ENCODE data around the gene TECTA. TPM values are rescaled to one million over a fixed set of nuclear protein-coding genes. Genes with fewer than 3 reads are reported as not detected.

The TECTA gene
- total RNA-seq, 1 donor from 2014 or later, result 0.91 TPM

GRCh38 chr11:121213362-121213893 is 112.4 kb downstream of the TECTA start:
- no peaks in the 10 kb centered on the region for H3K4me1 Mint-ChIP-seq (ENCODE audit: low read depth, unreplicated experiment)

GRCh38 chr11:121214861-121215260 is 113.8 kb downstream of the TECTA start:
- H3K4me1 ChIP-seq (ENCODE audit: insufficient read depth, low read length), result no peaks in the 10 kb centered on the region
- no peak for FAIRE-seq

More at GRCh38 chr11:121213362-121213893, 112.4 kb downstream of the TECTA start:
- TF ChIP-seq EZH2 (IDR thresholded peaks at IDR 0.05; ENCODE audit: insufficient read depth, low read length) (no peak), CTCF (IDR thresholded peaks at IDR 0.05; ENCODE audit: insufficient read depth, low read depth, low read length) (no peak)
- Mint-ChIP-seq H3K27ac (ENCODE audit: unreplicated experiment) (no peak overlapping the region), H3K36me3 (ENCODE audit: low read depth, unreplicated experiment) (no peaks in the 10 kb centered on the region), H3K27me3 (ENCODE audit: low read depth, unreplicated experiment) (peaks cover 2% of the 10 kb centered on the region), H3K9me3 (ENCODE audit: unreplicated experiment) (no peaks in the 10 kb centered on the region), H3K4me3 (ENCODE audit: unreplicated experiment) (no peak overlapping the region)
- no peak overlapping the region for H3K9ac ChIP-seq (ENCODE audit: low read length)
- H4K20me1 ChIP-seq (ENCODE audit: insufficient read depth, low read length), result no peaks in the 10 kb centered on the region
- H3K36me3 ChIP-seq (ENCODE audit: insufficient read depth, low read length), result no peaks in the 10 kb centered on the region
- H3K27ac ChIP-seq (ENCODE audit: low read depth, low read length), result no peak overlapping the region
- no peaks in the 10 kb centered on the region for H3K4me1 ChIP-seq (ENCODE audit: insufficient read depth, low read length)
- DNase-seq (ENCODE audit: low read depth), result no peak
- no peak for FAIRE-seq
- H2AFZ ChIP-seq (ENCODE audit: low read depth, low read length), result no peak overlapping the region
- H3K4me3 ChIP-seq (ENCODE audit: insufficient read depth, low read depth, low read length), result no peak overlapping the region
- H3K79me2 ChIP-seq (ENCODE audit: insufficient read depth, low read length), result no peaks in the 10 kb centered on the region
- no peaks in the 10 kb centered on the region for H3K9me3 ChIP-seq (ENCODE audit: insufficient read depth, low read depth, low read length)
- H3K4me2 ChIP-seq (ENCODE audit: low read length), result no peak overlapping the region
- no peaks in the 10 kb centered on the region for H3K27me3 ChIP-seq (ENCODE audit: insufficient read depth, low read length)

More at GRCh38 chr11:121214861-121215260, 113.8 kb downstream of the TECTA start:
- Histone ChIP-seq H3K9ac (ENCODE audit: low read length) (no peak overlapping the region), H2AFZ (ENCODE audit: low read depth, low read length) (no peak overlapping the region), H3K36me3 (ENCODE audit: insufficient read depth, low read length) (no peaks in the 10 kb centered on the region), H3K27me3 (ENCODE audit: insufficient read depth, low read length) (no peaks in the 10 kb centered on the region), H3K79me2 (ENCODE audit: insufficient read depth, low read length) (no peaks in the 10 kb centered on the region), H4K20me1 (ENCODE audit: insufficient read depth, low read length) (no peaks in the 10 kb centered on the region), H3K4me3 (ENCODE audit: insufficient read depth, low read depth, low read length) (no peak overlapping the region), H3K9me3 (ENCODE audit: insufficient read depth, low read depth, low read length) (no peaks in the 10 kb centered on the region), H3K4me2 (ENCODE audit: low read length) (no peak overlapping the region), H3K27ac (ENCODE audit: low read depth, low read length) (no peak overlapping the region)
- H3K27ac Mint-ChIP-seq (ENCODE audit: unreplicated experiment), result no peak overlapping the region
- H3K9me3 Mint-ChIP-seq (ENCODE audit: unreplicated experiment), result no peaks in the 10 kb centered on the region
- no peak for DNase-seq (ENCODE audit: low read depth)
- H3K4me3 Mint-ChIP-seq (ENCODE audit: unreplicated experiment), result no peak overlapping the region
- no peaks in the 10 kb centered on the region for H3K4me1 Mint-ChIP-seq (ENCODE audit: low read depth, unreplicated experiment)
- H3K27me3 Mint-ChIP-seq (ENCODE audit: low read depth, unreplicated experiment), result peaks cover 2% of the 10 kb centered on the region
- TF ChIP-seq EZH2 (IDR thresholded peaks at IDR 0.05; ENCODE audit: insufficient read depth, low read length) (no peak), CTCF (IDR thresholded peaks at IDR 0.05; ENCODE audit: insufficient read depth, low read depth, low read length) (no peak)
- no peaks in the 10 kb centered on the region for H3K36me3 Mint-ChIP-seq (ENCODE audit: low read depth, unreplicated experiment)

Data from astrocyte (in vitro differentiated cells and primary cell).